WTC11 (cell line): ENCODE results near the gene BICRA. TPM values are rescaled to one million over a fixed set of nuclear protein-coding genes. Genes with fewer than 3 reads are reported as not detected.

Source experiments
- ATAC-seq: fragments of 200-7000 bp; cut with Tn5 transposase; 2 replicates; pipeline ENCODE4 v1.10.0; 2021; ENCODE audit warnings: mild to moderate bottlenecking, moderate library complexity
- CTCF ChIA-PET: fragments of 300-600 bp; sonication (Branson Sonifier 250); formaldehyde crosslinking; loops from one replicate; lab custom pipeline; 2021; ENCODE audit warnings: antibody characterized with exemption; lab: Charles Lee
- POLR2A ChIA-PET: fragments of 350-600 bp; sonication (Branson Sonifier 250); formaldehyde crosslinking; loops from one replicate; lab custom pipeline; 2021; ENCODE audit warnings: antibody characterized with exemption; lab: Charles Lee
- DNase-seq: peaks from one replicate; pipeline ENCODE4 v3.0.0; 2021; ENCODE audit warnings: low spot score
- H3K27ac Mint-ChIP-seq: 2 replicates; pipeline ENCODE4 v1.8.0; 2021; ENCODE audit warnings: mixed read lengths
- H3K27me3 Mint-ChIP-seq: 2 replicates; pipeline ENCODE4 v1.8.0; 2021; ENCODE audit warnings: low read depth, mild to moderate bottlenecking, moderate library complexity, mixed read lengths
- H3K36me3 Mint-ChIP-seq: 2 replicates; pipeline ENCODE4 v1.8.0; 2021; ENCODE audit warnings: mixed read lengths
- H3K4me1 Mint-ChIP-seq: 2 replicates; pipeline ENCODE4 v1.8.0; 2022; ENCODE audit warnings: mixed read lengths
- H3K4me3 Mint-ChIP-seq: 2 replicates; pipeline ENCODE4 v1.8.0; 2021; ENCODE audit warnings: mild to moderate bottlenecking, moderate library complexity, mixed read lengths
- H3K9me3 Mint-ChIP-seq: 2 replicates; pipeline ENCODE4 v1.8.0; 2021; ENCODE audit warnings: mixed read lengths
- CTCF ChIP-seq: fragments of 200-600 bp; IDR thresholded peaks from 2 replicates; pipeline ENCODE4 v1.8.0; 2022; ENCODE audit warnings: antibody characterized with exemption
- ESRRA ChIP-seq: sonication (generic); formaldehyde crosslinking; IDR thresholded peaks from 2 replicates; pipeline ENCODE4 v1.8.1; 2022; ENCODE audit warnings: mild to moderate bottlenecking, missing genetic modification reagents, borderline replicate concordance
- FOXK1 ChIP-seq: sonication (generic); formaldehyde crosslinking; IDR thresholded peaks from 2 replicates; pipeline ENCODE4 v1.8.0; 2022; ENCODE audit warnings: mild to moderate bottlenecking, moderate library complexity, missing genetic modification reagents
- IRF2 ChIP-seq: sonication (generic); formaldehyde crosslinking; IDR thresholded peaks from 2 replicates; pipeline ENCODE4 v1.8.0; 2022; ENCODE audit warnings: low read depth, missing genetic modification reagents, borderline replicate concordance
- JUN ChIP-seq: sonication (generic); formaldehyde crosslinking; IDR thresholded peaks from 2 replicates; pipeline ENCODE4 v1.8.0; 2023; ENCODE audit warnings: mild to moderate bottlenecking, missing genetic modification reagents
- MYBL2 ChIP-seq: sonication (generic); formaldehyde crosslinking; IDR thresholded peaks from 2 replicates; pipeline ENCODE4 v1.8.1; 2023; ENCODE audit warnings: mild to moderate bottlenecking, moderate library complexity, missing genetic modification reagents
- NFE2L1 ChIP-seq: sonication (generic); formaldehyde crosslinking; IDR thresholded peaks from 2 replicates; pipeline ENCODE4 v1.8.1; 2023; ENCODE audit warnings: missing genetic modification reagents
- NFYB ChIP-seq: sonication (generic); formaldehyde crosslinking; conservative IDR thresholded peaks from 2 replicates; pipeline ENCODE4 v1.8.0; 2022; ENCODE audit warnings: low read depth, missing genetic modification reagents
- NR1H2 ChIP-seq: sonication (generic); formaldehyde crosslinking; IDR thresholded peaks from 2 replicates; pipeline ENCODE4 v1.9.0; 2021; ENCODE audit warnings: mild to moderate bottlenecking, moderate library complexity, missing genetic modification reagents
- OVOL2 ChIP-seq: fragments of 250-450 bp; sonication (Bioruptor Pico); IDR thresholded peaks from 2 replicates; pipeline ENCODE4 v1.9.0; 2021; ENCODE audit warnings: mild to moderate bottlenecking, borderline replicate concordance
- RELA ChIP-seq: sonication (generic); formaldehyde crosslinking; IDR thresholded peaks from 2 replicates; pipeline ENCODE4 v1.8.1; 2022; ENCODE audit warnings: missing genetic modification reagents, mild to moderate bottlenecking, borderline replicate concordance
- SMAD3 ChIP-seq: sonication (generic); formaldehyde crosslinking; IDR thresholded peaks from 2 replicates; pipeline ENCODE4 v1.8.0; 2022; ENCODE audit warnings: missing genetic modification reagents, mild to moderate bottlenecking, borderline replicate concordance
- SP1 ChIP-seq: sonication (generic); formaldehyde crosslinking; conservative IDR thresholded peaks from 2 replicates; pipeline ENCODE4 v1.8.1; 2022; ENCODE audit warnings: missing genetic modification reagents
- TEAD1 ChIP-seq: sonication (generic); formaldehyde crosslinking; IDR thresholded peaks from 2 replicates; pipeline ENCODE4 v1.8.0; 2022; ENCODE audit warnings: mild to moderate bottlenecking, missing genetic modification reagents
- ZNF138 ChIP-seq: sonication (generic); formaldehyde crosslinking; conservative IDR thresholded peaks from 2 replicates; pipeline ENCODE4 v1.8.1; 2022; ENCODE audit warnings: mild to moderate bottlenecking, moderate library complexity, missing genetic modification reagents
- ZNF219 ChIP-seq: sonication (generic); formaldehyde crosslinking; IDR thresholded peaks from 2 replicates; pipeline ENCODE4 v1.8.0; 2023; ENCODE audit warnings: missing genetic modification reagents, mild to moderate bottlenecking, borderline replicate concordance
- ZNF423 ChIP-seq: fragments of 250-450 bp; sonication (Bioruptor Pico); IDR thresholded peaks from 2 replicates; pipeline ENCODE4 v2.1.2; 2022; ENCODE audit warnings: mild to moderate bottlenecking, moderate library complexity
- ZNF671 ChIP-seq: fragments of 250-450 bp; sonication (Bioruptor Pico); IDR thresholded peaks from 2 replicates; pipeline ENCODE4 v1.8.0; 2021; ENCODE audit warnings: mild to moderate bottlenecking
- total RNA-seq: library from RNA; stranded (reverse); gene quantifications from 3 replicates; pipeline ENCODE4 v1.2.3, GENCODE V29; 2021
- TF ChIP-seq, protein P1 (sequence below): sonication (generic); formaldehyde crosslinking; IDR thresholded peaks from 2 replicates; pipeline ENCODE4 v1.8.0; 2022; ENCODE audit warnings: mild to moderate bottlenecking, missing genetic modification reagents
- TF ChIP-seq, protein P2 (sequence below): sonication (generic); formaldehyde crosslinking; IDR thresholded peaks from 2 replicates; pipeline ENCODE4 v1.8.0; 2022; ENCODE audit warnings: missing genetic modification reagents

BICRA gene
- total RNA-seq, 1 experiment from 2014 or later: 30.3 TPM

- ATAC-seq (peak; percentile 85), DNase-seq (peak; percentile 54)
- H3K9me3 Mint-ChIP-seq: no peaks in the 10 kb centered on the region
- peaks cover 4% of the 10 kb centered on the region; the same call in 1 of the 2 replicates for H3K36me3 Mint-ChIP-seq
- ChIA-PET POLR2A (interaction anchor here (0.6 kb wide), 1 partner anchor 99 kb away, joined by 3 read pairs; no protein-coding TSS in a partner anchor), CTCF (interaction anchor here (1.1 kb wide), 1 partner anchor 183 kb away, joined by 3 read pairs; no protein-coding TSS in a partner anchor)
- H3K4me3 Mint-ChIP-seq: peak overlapping the region; percentile 50
- no peak for TF ChIP-seq IRF2 (CRISPR knock-in tag)
- TF ChIP-seq OVOL2 (CRISPR knock-in tag): no peak
- TF ChIP-seq NFE2L1 (CRISPR knock-in tag): 0 out of 2 replicates have a peak, but pooled peaks have one; percentile 16
- TF ChIP-seq TEAD1 (CRISPR knock-in tag): peak; percentile 75; the same call in 1 of the 2 replicates
- 0 out of 2 replicates have a peak, but pooled peaks have one; percentile 18 for TF ChIP-seq SP1
- H3K4me1 Mint-ChIP-seq: peaks cover 67% of the 10 kb centered on the region
- peak overlapping the region; percentile 99 for H3K27ac Mint-ChIP-seq
- no peaks in the 10 kb centered on the region for H3K27me3 Mint-ChIP-seq
Observed at GRCh38 chr19:47619763-47620162, 10.8 kb downstream of the BICRA start.

DNA sequence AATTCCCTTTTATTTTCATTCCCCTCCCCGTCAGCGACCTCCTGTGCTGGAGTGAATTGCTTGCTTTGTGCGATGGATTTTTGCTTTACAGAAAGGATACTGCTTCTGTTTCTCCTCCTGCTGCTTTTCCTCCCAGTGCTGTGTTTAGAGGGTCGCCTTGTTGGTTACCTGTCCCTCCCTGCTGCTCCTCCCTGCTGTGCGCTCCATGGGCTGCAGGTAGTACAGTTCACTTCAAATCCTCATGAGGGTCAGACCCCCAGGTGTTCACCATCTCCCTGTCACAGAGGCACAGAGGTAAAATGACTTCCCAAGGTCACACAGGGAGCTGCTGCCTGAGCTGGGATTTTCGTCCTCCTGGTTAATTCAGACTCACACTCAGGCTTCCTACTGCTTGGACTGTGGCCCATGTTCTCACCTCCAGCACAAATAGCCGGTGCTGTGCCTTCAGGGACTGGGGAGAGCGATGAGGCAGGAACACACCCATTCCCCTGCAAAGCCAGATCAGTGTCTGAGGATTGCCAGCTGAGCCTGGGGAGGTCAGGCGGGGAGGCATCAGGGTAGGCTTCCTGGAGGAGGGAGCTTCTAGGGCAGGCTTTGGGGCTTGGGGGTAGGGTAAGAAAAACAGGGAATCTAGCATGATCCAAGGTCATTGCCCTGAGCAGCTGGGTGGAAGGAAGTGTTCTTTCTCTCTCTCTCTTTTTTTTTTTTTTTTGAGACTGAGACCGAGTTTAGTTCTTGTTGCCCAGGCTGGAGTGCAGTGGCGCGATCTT, 14.4 kb downstream of the BICRA start:
- H3K27ac Mint-ChIP-seq: peak overlapping the region; percentile 92
- POLR2A ChIA-PET: interaction anchor here (0.6 kb wide), 1 partner anchor 10 kb away, joined by 6 read pairs; no protein-coding TSS in a partner anchor
- H3K4me1 Mint-ChIP-seq: peaks cover 73% of the 10 kb centered on the region
- no peaks in the 10 kb centered on the region for H3K27me3 Mint-ChIP-seq
- no peak for TF ChIP-seq NFE2L1 (CRISPR knock-in tag)
- TF ChIP-seq ESRRA (CRISPR knock-in tag): peak; percentile 62; the same call in 1 of the 2 replicates
- TF ChIP-seq NFYB (CRISPR knock-in tag): no peak
- TF ChIP-seq ZNF423 (CRISPR knock-in tag): peak; percentile 96
- H3K36me3 Mint-ChIP-seq: no peaks in the 10 kb centered on the region; the same call in 1 of the 2 replicates
- H3K9me3 Mint-ChIP-seq: no peaks in the 10 kb centered on the region
- no peak overlapping the region for H3K4me3 Mint-ChIP-seq
- no peak for ATAC-seq
- CTCF ChIA-PET: interaction anchor here (0.7 to 1.0 kb wide), 3 partner anchors 28 to 1010 kb away, joined by 3 read pairs; no protein-coding TSS in a partner anchor
- no peak for DNase-seq

- Mint-ChIP-seq H3K27me3 (no peaks in the 10 kb centered on the region), H3K36me3 (peaks cover 4% of the 10 kb centered on the region; the same call in 1 of the 2 replicates), H3K4me3 (no peak overlapping the region), H3K27ac (peak overlapping the region; percentile 92), H3K4me1 (peaks cover 67% of the 10 kb centered on the region), H3K9me3 (no peaks in the 10 kb centered on the region)
- ChIA-PET POLR2A (no interaction called here), CTCF (interaction anchor here (0.7 to 1.0 kb wide), 3 partner anchors 27 to 141 kb away, joined by 3 read pairs; no protein-coding TSS in a partner anchor)
- no peak for DNase-seq
- TF ChIP-seq ZNF138: no peak
- TF ChIP-seq, protein P1, sequence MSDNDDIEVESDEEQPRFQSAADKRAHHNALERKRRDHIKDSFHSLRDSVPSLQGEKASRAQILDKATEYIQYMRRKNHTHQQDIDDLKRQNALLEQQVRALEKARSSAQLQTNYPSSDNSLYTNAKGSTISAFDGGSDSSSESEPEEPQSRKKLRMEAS: no peak
- no peak for ATAC-seq
Observed at GRCh38 chr19:47623921-47624391, 15.0 kb downstream of the BICRA start.

GRCh38 chr19:47625650-47626049, 16.7 kb downstream of the BICRA start:
- DNase-seq (no peak), ATAC-seq (no peak)
- H3K4me3 Mint-ChIP-seq: no peak overlapping the region
- CTCF ChIA-PET: interaction anchor here (0.5 to 1.7 kb wide), 4 partner anchors 17 to 189 kb away, joined by 3 to 5 read pairs (median 3); partner anchors contain the start of gene BICRA
- H3K9me3 Mint-ChIP-seq: no peaks in the 10 kb centered on the region
- POLR2A ChIA-PET: interaction anchor here (1.1 kb wide), 1 partner anchor 12 kb away, joined by 4 read pairs; no protein-coding TSS in a partner anchor
- TF ChIP-seq MYBL2 (CRISPR knock-in tag) (no peak), FOXK1 (no peak), SMAD3 (CRISPR knock-in tag) (no peak), ZNF219 (CRISPR knock-in tag) (no peak), JUN (CRISPR knock-in tag) (no peak), ZNF671 (CRISPR knock-in tag) (no peak), CTCF (no peak), RELA (CRISPR knock-in tag) (no peak), OVOL2 (CRISPR knock-in tag) (no peak), NR1H2 (no peak), ESRRA (CRISPR knock-in tag) (no peak)
- TF ChIP-seq, protein P2, sequence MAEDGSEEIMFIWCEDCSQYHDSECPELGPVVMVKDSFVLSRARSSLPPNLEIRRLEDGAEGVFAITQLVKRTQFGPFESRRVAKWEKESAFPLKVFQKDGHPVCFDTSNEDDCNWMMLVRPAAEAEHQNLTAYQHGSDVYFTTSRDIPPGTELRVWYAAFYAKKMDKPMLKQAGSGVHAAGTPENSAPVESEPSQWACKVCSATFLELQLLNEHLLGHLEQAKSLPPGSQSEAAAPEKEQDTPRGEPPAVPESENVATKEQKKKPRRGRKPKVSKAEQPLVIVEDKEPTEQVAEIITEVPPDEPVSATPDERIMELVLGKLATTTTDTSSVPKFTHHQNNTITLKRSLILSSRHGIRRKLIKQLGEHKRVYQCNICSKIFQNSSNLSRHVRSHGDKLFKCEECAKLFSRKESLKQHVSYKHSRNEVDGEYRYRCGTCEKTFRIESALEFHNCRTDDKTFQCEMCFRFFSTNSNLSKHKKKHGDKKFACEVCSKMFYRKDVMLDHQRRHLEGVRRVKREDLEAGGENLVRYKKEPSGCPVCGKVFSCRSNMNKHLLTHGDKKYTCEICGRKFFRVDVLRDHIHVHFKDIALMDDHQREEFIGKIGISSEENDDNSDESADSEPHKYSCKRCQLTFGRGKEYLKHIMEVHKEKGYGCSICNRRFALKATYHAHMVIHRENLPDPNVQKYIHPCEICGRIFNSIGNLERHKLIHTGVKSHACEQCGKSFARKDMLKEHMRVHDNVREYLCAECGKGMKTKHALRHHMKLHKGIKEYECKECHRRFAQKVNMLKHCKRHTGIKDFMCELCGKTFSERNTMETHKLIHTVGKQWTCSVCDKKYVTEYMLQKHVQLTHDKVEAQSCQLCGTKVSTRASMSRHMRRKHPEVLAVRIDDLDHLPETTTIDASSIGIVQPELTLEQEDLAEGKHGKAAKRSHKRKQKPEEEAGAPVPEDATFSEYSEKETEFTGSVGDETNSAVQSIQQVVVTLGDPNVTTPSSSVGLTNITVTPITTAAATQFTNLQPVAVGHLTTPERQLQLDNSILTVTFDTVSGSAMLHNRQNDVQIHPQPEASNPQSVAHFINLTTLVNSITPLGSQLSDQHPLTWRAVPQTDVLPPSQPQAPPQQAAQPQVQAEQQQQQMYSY (CRISPR knock-in tag): no peak
- no peaks in the 10 kb centered on the region for H3K27me3 Mint-ChIP-seq
- H3K36me3 Mint-ChIP-seq: peaks cover 9% of the 10 kb centered on the region; the same call in 1 of the 2 replicates
- peaks cover 50% of the 10 kb centered on the region for H3K4me1 Mint-ChIP-seq
- H3K27ac Mint-ChIP-seq: peak overlapping the region; percentile 74
